Stomach (tissue), 4 donors: ENCODE results near the gene DEFB132.
A peak's percentile ranks its signal among the peaks of the same experiment; 100 is the strongest.

Source experiments
- EP300 ChIP-seq: sonication (generic); formaldehyde crosslinking; IDR thresholded peaks from one replicate; pipeline ENCODE4 v1.6.1; 2017; ENCODE audit warnings: antibody characterized with exemption
- POLR2A ChIP-seq, 4 donors: fragments of 450-650 bp; IDR thresholded peaks; one replicate each; pipeline ENCODE4 v1.6.1; 2016; ENCODE audit warnings: antibody characterized with exemption in 4 of 4, control low read depth in 2 of 4, mild to moderate bottlenecking in 1 of 4, moderate library complexity in 1 of 4
- POLR2AphosphoS5 ChIP-seq, 3 donors: sonication (generic); formaldehyde crosslinking; IDR thresholded peaks; one replicate each; pipeline ENCODE4 v1.6.1; 2016; ENCODE audit warnings: antibody characterized with exemption in 3 of 3
- TF ChIP-seq, protein P1 (sequence below), 7 experiments: fragments of 450-650 bp in 4 of 7; fragments of 200-600 bp in 3 of 7; sonication (generic) in 3 of 7; IDR thresholded peaks; one replicate each; pipeline ENCODE4 v1.5.1; 2016 to 2019; ENCODE audit warnings: antibody characterized with exemption in 7 of 7, control low read depth in 2 of 7, mild to moderate bottlenecking in 1 of 7

GRCh38 chr20:309841-310644 is 52.5 kb downstream of the DEFB132 start:
- TF ChIP-seq, protein P1, sequence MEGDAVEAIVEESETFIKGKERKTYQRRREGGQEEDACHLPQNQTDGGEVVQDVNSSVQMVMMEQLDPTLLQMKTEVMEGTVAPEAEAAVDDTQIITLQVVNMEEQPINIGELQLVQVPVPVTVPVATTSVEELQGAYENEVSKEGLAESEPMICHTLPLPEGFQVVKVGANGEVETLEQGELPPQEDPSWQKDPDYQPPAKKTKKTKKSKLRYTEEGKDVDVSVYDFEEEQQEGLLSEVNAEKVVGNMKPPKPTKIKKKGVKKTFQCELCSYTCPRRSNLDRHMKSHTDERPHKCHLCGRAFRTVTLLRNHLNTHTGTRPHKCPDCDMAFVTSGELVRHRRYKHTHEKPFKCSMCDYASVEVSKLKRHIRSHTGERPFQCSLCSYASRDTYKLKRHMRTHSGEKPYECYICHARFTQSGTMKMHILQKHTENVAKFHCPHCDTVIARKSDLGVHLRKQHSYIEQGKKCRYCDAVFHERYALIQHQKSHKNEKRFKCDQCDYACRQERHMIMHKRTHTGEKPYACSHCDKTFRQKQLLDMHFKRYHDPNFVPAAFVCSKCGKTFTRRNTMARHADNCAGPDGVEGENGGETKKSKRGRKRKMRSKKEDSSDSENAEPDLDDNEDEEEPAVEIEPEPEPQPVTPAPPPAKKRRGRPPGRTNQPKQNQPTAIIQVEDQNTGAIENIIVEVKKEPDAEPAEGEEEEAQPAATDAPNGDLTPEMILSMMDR (IDR thresholded peaks at IDR 0.05): no peak
- TF ChIP-seq POLR2A (IDR thresholded peaks at IDR 0.05) (no peak), POLR2AphosphoS5 (IDR thresholded peaks at IDR 0.05) (peak in 1 of 3 donors; percentile 31), EP300 (no peak)
